ENCODE results near the gene ARHGEF39. TPM values are rescaled to one million over a fixed set of nuclear protein-coding genes. Genes with fewer than 3 reads are reported as not detected.

The ARHGEF39 gene
- total RNA-seq, 1 donor from 2014 or later: 0.79 TPM

DNA sequence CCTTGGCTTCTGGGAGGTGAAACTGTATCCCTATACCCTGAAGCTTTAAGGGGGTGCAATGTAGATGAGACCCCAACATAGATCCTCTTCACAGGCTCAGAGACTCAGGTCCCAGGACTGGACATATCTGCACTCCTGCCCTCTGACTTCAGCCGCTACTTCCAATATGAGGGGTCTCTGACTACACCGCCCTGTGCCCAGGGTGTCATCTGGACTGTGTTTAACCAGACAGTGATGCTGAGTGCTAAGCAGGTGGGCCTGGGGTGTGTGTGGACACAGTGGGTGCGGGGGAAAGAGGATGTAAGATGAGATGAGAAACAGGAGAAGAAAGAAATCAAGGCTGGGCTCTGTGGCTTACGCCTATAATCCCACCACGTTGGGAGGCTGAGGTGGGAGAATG lies 14.1 kb upstream of the ARHGEF39 start:
- DNase-seq (ENCODE audit: low read depth): no peak
- Histone ChIP-seq H3K36me3 (ENCODE audit: control insufficient read depth, insufficient read depth, low read length) (peaks cover 7% of the 10 kb centered on the region), H3K27me3 (ENCODE audit: control insufficient read depth, insufficient read depth, low read length) (no peaks in the 10 kb centered on the region), H3K4me3 (ENCODE audit: low read depth, low read length) (no peak overlapping the region)
- no peak for TF ChIP-seq CTCF (IDR thresholded peaks at IDR 0.05; ENCODE audit: insufficient read depth, low read length, severe bottlenecking)
- FAIRE-seq: no peak

GRCh38 chr9:35675732-35676392 lies 10.9 kb upstream of the ARHGEF39 start:
- H3K27me3 ChIP-seq (ENCODE audit: control insufficient read depth, insufficient read depth, low read length): no peaks in the 10 kb centered on the region
- H3K36me3 ChIP-seq (ENCODE audit: control insufficient read depth, insufficient read depth, low read length): peaks cover 1% of the 10 kb centered on the region
- DNase-seq (ENCODE audit: low read depth) (no peak), FAIRE-seq (no peak)
- TF ChIP-seq CTCF (IDR thresholded peaks at IDR 0.05; ENCODE audit: insufficient read depth, low read length, severe bottlenecking): no peak
- H3K4me3 ChIP-seq (ENCODE audit: low read depth, low read length): peak overlapping the region; percentile 42

GRCh38 chr9:35675204-35675603 lies 10.2 kb upstream of the ARHGEF39 start:
- no peak for FAIRE-seq
- peak overlapping the region; percentile 42 for H3K4me3 ChIP-seq (ENCODE audit: low read depth, low read length)
- no peak for TF ChIP-seq CTCF (IDR thresholded peaks at IDR 0.05; ENCODE audit: insufficient read depth, low read length, severe bottlenecking)

GRCh38 chr9:35674025-35674361 lies 9.0 kb upstream of the ARHGEF39 start:
- TF ChIP-seq CTCF (IDR thresholded peaks at IDR 0.05; ENCODE audit: insufficient read depth, low read length, severe bottlenecking): no peak
- Histone ChIP-seq H3K27me3 (ENCODE audit: control insufficient read depth, insufficient read depth, low read length) (no peaks in the 10 kb centered on the region), H3K36me3 (ENCODE audit: control insufficient read depth, insufficient read depth, low read length) (peaks cover 1% of the 10 kb centered on the region), H3K4me3 (ENCODE audit: low read depth, low read length) (peak overlapping the region; percentile 23)
- DNase-seq (ENCODE audit: low read depth): no peak
- no peak for FAIRE-seq

More at GRCh38 chr9:35675204-35675603, 10.2 kb upstream of the ARHGEF39 start:
- DNase-seq (ENCODE audit: low read depth): no peak
- H3K27me3 ChIP-seq (ENCODE audit: control insufficient read depth, insufficient read depth, low read length): no peaks in the 10 kb centered on the region
- peaks cover 1% of the 10 kb centered on the region for H3K36me3 ChIP-seq (ENCODE audit: control insufficient read depth, insufficient read depth, low read length)

- Histone ChIP-seq H3K27me3 (ENCODE audit: control insufficient read depth, insufficient read depth, low read length) (no peaks in the 10 kb centered on the region), H3K4me3 (ENCODE audit: low read depth, low read length) (peak within 1 kb of the TSS; percentile 23), H3K36me3 (ENCODE audit: control insufficient read depth, insufficient read depth, low read length) (peaks cover 1% of the 10 kb centered on the region)
- no peak for FAIRE-seq
- no peak for TF ChIP-seq CTCF (IDR thresholded peaks at IDR 0.05; ENCODE audit: insufficient read depth, low read length, severe bottlenecking)
- peak; percentile 74 for DNase-seq (ENCODE audit: low read depth)
Measured at GRCh38 chr9:35673132-35674024, 8.4 kb upstream of the ARHGEF39 start, which contains the start of gene CA9. CA9 (plus strand) TSS chr9:35673928; CDS start chr9:35673960, 32 bp downstream.
